Cerebellar cortex (tissue), 1 donor: ENCODE measurements around the gene BNC2.

ENCODE experiments used
- DNase-seq: peaks from one replicate; pipeline ENCODE4 v3.0.0-alpha.2; 2015; ENCODE audit warnings: low spot score

The BNC2 gene

DNA sequence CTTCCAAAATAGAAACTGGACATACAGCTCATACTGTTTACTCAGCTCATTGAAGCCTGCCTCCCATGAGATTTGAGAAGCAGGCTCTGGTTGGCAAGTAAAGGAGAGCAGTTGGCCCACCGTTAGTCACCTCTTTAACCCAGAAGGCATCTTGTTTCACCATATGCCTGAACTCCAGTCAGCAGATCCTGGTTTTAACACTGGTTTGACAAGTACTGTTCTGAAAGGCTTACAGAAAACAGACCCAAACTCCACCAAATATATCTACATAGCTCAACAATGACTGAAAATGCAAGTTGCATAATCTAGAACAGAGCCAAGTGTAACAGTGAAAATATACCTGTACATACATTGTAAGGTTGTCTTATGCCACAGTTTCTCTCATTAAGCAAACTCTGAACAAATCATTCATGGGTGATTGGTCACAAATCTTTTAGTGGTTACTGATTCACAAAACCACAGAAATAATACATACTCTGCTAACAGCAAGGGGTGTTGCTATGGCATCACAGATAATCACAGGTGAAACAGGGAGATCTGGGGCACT, 198.8 kb downstream of the BNC2 start:
- DNase-seq, result no peak

DNA sequence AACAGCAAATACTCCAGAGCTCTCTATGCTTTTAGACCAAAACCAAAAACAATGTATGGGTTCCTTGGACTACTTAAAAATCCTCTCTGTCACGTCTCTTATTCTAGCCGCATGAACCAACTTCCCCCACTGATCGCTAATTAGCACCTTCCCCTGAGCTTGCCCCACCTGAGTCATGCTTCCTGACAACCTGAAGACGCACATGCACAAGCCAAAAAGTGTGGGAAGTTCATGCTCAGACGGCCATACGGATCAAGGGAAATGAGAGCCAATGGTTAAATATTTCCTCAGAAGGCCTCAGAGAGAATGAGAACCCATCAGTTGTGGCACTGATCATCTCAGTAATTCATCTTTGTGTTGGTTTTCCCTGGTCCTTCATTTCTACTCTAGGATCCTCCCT, 199.7 kb downstream of the BNC2 start:
- DNase-seq, result no peak

DNA sequence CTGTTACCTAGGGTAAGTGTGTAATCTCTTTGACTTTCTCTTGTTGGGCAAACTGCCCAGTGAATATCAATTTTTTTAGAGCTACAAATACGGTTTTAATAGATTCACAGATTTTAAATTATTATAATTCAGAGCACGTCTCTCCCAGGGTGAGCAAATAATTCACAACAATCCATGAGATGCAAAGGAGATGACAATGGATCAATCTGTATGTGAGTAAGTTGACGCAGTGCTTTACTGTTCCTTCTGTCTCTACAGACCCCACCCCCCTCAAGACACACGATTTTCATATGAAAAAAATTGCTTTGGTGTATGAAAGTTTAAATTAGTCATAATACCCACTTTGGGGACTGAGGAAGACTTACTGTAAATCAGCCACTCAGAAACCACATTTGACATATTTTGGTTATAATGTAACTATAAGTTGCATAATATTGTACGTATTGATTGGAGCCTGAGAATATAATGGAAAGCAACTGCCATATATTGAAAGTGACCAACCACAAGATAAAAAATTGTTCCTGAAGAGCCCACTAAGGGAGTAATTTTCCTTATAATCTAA, 201.7 kb downstream of the BNC2 start:
- DNase-seq, result no peak

DNA sequence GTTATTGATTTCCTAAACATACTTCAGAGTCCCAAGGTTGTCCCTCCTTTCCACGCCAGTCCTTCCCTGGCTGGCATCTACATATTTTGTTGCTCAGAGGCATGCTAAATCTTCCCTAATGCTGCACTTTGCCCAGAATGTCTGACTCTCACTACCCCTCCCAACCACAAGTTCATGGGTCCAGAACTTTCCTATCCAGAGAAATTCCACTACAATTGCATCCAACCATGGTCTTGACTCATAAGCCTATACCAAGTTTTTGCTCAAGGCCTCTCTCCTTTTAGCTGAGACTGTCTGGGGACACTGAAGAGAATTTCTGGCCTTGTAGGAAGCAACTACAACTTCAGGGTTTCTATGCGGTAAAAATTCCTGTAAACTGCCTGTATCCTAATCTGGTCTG, 206.3 kb downstream of the BNC2 start:
- DNase-seq, result no peak

DNA sequence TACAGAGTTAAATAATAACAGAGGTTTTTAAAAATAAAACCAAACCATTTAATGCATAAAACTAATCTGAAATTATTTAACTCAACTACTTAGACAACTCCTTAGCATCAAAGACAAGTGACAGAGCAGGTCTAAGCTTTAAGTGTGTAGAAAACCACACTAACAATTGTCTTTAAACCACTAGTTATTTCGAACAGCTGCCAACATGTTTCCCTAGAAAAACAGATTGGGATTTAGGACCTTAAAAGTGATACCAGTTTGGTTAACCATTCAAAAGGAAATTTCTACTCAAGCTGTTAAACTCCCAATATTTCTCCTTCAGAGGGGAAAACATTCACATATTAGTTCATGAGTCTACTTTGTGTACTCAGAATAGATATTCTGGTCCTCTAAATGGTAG, 208.7 kb downstream of the BNC2 start:
- no peak for DNase-seq

DNA sequence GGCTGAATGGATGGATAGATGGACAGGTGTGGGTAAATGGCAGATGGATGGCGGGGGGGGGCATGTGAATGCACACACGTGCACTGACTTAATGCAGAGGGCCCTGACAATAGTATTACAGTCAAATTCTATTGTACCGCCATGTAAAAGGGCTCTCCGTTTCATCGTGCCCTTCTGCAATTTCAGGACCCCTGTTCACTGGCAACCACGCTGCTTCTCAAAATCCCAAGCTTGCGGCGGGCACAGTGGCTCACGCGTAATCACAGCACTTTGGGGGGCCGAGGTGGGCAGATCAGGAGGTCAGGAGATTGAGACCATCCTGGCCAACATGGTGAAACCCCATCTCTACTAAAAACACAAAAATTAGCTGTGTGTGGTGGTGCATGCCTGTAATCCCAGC, 211.4 kb downstream of the BNC2 start:
- no peak for DNase-seq

DNA sequence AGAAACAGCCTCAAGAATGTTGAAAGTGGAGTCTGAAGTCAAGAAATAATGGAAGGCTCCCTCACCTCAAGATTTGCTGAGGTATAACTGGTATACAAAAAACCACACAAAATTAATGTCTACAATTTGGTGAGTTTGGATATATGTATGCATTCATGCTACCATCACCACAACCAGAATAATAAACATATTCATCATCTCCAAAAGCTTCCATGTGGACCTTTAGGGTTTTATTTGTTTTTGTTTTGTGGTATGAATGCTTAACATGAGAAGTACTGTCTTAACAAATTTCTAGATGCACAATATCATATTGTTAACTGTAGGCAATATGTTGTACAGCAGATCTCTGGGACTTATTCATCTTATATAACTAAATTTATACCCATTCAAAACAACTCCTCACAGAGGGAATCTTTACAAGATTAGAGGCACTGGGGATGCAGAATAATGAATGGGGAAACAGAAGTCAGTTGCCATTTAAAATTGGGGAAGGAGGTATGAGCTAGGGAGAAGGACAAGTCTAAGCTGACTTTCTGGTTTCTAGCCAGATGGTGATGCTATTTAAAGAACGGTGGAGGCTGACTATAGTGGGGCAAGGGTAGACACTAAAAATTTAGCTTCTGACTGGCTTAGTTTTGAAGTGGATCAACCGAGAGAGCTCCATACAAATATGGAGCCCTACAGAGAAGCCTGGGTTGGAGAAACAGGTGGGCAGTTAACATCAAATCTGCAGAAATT, 213.9 kb downstream of the BNC2 start:
- no peak for DNase-seq

DNA sequence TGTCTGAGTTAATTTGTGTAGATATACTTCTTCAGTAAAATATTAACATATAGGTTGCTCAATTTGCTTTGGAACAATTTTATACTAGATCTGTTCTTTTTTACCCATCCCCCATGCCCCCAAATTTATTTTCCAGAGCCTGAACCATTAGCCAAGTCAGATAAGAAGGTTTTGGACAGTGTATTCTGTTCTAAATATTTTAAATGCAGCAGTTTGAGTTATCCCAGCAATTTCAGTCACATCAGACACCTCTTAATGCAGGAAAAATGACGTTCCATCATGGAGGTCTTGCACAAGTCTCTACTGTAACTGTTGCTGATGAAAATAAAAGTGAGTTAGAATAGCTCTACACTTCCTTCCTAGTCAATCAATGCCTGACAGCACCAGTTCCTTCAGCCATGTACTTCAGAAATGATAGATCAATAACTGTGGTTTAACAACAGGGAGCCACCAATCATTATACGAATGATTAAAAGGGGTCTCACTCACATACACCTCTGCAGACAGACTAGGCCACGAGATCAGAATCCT, 215.8 kb downstream of the BNC2 start:
- DNase-seq, result no peak

DNA sequence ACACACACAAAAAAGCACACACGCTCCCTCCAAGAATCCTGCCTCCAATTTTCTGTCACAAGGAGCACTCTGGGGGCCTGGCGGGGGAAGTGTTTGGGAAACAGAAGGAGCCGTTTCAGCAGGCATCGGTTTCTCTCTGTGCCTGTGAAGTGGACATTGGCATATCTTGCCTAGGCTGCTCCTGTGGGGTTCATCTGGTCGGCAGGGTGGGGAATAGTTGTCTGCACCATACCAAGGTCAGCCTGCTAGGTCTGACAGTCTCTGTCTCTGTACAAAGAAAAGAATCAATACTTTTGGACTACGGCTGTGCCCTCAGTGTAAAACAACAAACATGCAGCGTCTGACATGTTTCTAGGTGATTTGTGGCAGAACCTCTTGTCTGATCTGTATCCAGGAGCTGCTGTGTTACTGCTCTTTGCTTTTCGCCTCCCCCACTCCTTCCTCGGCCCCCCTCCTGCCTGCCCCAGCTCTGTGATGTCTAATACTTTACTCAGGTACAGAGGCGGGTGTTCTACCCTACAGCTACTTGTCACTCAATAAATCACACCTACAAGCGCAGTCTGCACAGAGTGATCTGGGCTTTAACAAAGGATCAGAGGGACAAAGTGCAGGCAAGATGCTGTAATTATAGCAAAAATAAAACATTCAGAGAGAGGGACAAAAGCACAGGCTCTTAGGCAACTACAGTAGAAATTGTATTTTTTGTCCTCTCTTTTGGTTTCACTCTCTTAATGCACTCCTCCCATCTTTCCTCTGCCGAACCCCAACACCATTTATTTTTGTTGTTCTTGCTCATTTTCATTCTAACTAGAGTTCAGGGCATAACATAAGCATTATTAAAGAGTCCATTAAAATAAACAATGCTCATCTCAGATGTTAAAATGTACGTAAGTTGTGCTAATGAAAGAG, 216.7 kb downstream of the BNC2 start:
- no peak for DNase-seq

DNA sequence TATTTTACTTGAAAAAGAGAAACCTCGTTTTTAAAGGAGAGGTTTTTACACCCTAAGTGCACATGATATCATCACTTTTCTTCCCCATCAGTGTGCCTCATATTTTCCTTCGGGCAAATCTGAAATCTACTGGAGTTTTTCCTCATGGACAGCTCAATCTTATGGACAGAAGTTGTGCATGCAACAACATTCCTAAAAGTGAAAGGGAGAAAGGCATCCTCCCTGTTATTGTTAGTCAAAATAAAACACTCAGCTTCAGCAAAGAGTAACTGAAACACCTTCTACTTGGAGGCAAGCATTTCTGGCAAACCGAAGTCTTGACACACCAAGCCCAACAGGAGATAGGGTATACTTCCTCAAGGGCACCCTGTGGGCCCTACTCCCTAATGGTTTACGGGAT, 217.9 kb downstream of the BNC2 start:
- no peak for DNase-seq

DNA sequence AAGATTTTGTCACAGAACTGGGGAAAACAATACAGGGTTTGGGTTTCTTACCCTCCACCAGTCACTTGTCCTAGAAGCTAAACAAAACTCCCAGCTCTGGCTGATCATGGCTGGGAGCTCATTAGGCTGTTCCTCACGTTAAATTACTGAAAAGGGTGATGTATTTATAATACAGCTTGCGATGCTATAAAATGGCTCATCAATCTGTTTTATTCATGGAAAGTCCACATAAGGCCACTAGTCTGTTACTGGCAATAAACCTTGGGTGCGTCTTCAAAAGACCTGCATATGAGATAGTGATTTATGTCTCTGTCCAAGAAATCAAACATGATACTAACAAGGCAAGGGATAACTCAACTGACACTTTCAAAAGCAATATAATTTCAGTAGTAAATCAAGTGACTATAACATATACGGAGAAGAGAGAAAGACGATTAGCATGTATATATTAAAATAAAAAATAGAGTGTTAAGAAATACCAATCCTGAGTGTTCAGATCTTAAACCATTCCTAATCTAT, 219.0 kb downstream of the BNC2 start:
- no peak for DNase-seq

DNA sequence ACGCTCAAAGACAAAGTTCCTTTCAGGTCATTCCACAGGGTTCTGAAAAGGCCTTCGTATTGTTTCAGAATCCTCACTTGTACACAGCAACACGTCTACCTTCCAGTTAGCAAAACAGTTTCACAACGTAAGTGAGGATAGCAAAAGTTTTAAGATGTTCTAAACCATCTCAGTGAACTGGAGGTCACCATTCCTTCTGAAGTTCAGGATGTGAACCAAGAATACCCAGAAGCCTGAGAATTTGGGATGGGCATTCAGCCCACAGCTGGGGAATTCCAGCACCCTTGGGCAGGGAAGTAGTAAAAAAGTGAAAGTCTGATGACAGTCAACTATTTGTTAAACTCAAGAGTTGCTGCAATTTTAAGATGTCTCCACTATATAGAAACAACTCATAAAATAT, 224.5 kb downstream of the BNC2 start:
- DNase-seq, result no peak

DNA sequence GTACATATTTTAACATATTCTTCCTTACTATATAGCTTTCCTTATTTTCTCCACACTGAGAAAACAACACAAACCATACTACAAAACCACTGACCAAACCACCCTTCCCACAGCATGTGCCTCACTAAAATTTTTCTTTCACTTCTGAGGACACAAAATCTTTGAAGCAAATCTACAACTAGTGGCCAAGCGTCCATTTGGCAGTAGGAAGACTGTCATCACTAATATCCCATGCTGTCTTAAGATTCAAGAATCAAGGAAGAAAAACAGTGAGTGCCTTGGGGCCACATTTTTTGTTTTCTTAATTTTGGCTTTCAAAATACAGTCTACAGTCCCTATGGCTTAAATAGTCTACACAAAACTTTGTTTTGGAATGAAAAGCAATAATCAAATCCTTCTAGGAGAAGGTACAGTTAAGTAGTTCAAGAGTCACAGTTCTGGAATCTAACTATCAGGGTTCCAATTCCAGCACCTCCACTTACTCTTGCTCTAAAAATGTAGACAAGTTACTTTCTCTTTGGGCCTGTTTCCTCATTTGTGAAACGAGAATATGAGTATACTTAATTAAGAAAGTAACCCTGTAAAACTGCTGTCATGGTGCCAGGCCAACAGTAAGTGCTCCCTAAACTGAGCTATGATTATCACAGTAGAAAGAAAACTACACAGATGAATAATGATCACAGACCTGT, 227.9 kb downstream of the BNC2 start:
- DNase-seq, result no peak

DNA sequence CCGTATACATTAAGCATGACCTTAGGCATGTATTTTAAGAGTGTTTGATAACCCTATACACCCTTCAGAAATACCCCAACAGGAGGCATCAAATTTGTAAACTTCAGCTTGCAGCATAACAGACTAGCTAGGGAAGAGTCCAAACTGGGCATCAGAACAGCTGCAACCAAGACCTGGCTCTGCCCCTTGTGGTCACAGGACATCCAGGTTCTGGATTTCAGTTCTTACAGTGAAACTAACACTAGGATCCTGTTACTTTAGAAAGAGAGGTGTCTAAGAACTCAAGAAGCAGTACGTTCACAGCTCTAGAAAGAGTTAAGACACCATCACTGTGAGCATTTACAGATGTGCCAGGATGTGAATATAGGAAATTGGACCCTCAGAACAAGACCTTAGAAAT, 229.8 kb downstream of the BNC2 start:
- DNase-seq, result peak; percentile 25

DNA sequence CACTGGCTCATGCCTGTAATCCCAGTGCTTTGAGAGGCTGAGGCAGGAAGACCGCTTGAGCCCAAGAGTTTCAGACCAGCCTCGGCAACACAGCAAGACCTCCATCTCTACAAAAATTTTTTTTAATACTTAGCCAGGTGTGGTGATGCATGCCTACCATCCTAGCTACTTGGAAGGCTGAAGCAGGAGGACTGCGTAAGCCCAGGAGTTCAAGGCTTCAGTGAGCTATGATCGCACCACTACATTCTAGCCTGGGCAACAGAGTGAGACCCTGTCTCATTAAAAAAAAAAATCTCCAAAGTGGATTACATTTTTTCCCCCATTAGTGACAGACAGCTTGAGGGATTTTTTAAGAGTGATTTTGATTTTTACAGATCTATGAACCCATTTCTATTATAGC, 230.8 kb downstream of the BNC2 start:
- no peak for DNase-seq

DNA sequence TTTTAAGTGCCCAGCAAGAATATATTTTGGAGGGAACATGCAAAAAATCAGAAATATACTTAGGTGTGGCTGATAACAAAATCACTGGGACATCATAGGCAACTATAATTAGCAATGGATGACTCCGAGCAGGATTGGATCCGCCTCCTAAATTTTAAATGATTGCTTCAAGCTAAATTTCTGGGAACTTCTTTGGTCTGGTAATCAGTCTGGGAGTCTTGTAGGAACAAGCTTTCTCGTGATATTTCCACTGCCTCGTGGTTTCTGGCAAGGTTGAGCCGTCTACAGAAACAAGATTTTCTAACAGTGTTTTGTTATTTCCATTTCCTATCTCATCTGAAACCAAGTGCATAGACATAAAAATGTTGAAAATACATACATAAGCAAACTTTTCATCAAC, 232.6 kb downstream of the BNC2 start:
- DNase-seq, result no peak

DNA sequence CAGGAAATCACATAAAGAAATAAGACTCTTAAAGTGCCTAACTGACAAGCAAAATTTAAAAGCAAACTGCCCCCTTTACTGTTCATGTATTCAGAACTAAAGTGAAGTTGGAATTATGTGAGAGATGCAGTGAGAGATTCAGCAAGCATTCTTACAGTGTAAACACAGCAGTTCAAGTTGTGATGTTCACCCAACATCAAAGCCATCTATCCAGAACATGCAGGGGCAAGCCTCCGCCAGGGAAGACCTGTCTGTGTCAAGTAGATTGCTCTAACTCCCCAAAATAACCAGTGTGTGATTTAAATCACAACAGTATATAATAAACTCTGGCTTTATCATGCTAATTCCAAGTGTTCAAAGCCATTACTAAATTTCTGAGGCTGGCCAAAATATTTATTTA, 233.3 kb downstream of the BNC2 start:
- DNase-seq, result no peak

DNA sequence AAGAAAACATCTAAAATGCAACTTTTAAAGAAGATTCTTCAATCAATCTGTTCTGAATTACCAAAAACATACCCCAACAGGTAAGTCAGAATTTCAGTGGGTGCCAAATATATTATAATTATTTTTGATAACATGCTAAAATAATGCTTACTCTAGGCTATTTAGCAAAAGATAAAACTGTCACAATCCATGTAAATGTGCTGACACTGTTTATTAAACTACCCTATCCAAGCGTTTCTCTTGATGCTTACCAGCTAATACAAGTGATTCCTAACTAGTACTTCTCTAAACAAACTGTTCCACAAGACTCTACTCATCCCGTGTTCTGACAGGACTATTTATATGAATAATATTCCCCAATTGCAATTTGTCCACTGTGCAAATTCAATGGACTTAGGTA, 236.7 kb downstream of the BNC2 start:
- DNase-seq, result no peak

DNA sequence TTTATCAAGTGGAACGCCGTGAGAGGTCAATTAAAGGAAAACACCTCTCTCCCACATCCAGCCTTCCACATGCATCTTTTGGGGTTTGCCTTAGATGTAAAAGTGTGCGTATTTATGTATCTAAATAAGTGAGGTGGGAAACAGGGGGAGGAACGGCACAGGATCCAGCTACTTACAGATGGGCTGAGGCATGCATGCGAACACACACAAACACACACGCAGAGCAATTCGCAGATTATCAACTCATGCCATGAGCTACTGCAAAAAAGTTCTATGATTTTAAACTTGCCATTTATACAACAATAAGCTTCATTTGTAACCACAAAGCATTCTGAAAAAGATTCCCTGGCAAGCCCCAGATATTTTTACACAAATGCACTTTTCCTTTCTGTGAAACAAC, 242.1 kb downstream of the BNC2 start:
- no peak for DNase-seq

DNA sequence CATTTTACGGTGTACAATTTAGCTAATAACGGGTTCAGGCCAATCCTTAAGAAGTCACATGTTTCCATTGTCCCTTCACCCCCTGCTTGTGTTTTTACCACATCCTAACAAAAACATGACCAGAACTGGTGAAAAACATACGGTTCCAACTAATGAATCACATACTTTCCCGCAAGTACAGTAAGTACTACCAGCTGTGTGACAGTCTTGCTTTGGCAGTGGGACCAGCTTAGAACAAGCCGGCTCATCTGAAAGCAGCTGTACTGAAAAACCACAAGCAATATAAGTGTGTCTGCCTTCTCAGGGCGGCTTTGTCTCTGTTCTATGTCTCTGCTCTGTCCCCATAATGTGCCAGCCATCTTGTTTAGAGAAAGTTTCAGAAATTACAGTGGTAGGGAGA, 242.5 kb downstream of the BNC2 start:
- peak; percentile 31 for DNase-seq

DNA sequence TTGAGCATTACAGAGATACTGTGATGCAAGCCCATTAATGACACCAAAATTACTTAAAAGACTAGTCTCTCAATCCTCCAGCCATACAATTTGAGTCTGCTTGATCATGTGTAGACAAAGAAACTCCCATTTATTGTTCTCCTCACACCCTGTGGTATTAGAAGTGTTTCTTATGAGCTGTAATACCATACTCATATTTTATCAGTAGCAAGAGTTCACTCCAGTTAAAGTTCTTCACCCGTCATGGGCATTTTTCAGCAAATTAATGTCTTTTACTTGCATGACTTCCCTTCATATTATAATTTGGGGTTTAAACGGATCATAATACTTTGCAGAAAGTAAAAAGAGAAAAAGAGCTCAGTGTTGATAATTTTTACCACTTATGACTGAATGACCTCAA, 242.9 kb downstream of the BNC2 start:
- DNase-seq, result no peak
